ENCODE measurements around the gene SULT1B1. TPM values are rescaled to one million over a fixed set of nuclear protein-coding genes. Genes with fewer than 3 reads are reported as not detected.

SULT1B1 gene
- total RNA-seq, 4 donors from 2014 or later: 0.39 to 3.3 (median 1.1) TPM

DNA sequence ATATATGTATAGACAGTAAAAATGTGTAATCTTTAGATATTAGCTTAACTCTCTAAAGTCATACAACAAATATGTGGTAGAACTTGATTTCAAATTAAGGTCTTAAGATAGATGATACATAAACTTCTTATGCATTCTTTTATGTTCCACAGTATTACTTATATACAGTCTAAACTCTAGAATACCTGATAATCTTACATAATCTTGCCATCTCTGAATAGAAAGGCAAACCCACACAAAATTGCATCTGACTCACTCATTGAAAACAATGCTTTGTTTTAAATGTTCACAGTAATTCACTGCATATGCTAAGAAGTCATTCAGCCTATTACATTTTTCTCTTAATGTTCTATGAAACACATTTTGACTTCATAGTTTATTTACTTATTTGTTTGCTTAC is 10.1 kb downstream of the SULT1B1 start:
- TF ChIP-seq EP300 (IDR thresholded peaks at IDR 0.05) (no peak), POLR2A (IDR thresholded peaks at IDR 0.05) (no peak)
- TF ChIP-seq, protein P1, sequence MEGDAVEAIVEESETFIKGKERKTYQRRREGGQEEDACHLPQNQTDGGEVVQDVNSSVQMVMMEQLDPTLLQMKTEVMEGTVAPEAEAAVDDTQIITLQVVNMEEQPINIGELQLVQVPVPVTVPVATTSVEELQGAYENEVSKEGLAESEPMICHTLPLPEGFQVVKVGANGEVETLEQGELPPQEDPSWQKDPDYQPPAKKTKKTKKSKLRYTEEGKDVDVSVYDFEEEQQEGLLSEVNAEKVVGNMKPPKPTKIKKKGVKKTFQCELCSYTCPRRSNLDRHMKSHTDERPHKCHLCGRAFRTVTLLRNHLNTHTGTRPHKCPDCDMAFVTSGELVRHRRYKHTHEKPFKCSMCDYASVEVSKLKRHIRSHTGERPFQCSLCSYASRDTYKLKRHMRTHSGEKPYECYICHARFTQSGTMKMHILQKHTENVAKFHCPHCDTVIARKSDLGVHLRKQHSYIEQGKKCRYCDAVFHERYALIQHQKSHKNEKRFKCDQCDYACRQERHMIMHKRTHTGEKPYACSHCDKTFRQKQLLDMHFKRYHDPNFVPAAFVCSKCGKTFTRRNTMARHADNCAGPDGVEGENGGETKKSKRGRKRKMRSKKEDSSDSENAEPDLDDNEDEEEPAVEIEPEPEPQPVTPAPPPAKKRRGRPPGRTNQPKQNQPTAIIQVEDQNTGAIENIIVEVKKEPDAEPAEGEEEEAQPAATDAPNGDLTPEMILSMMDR (IDR thresholded peaks at IDR 0.05): no peak
- no peaks in the 10 kb centered on the region for H3K4me1 ChIP-seq
- no peaks in the 10 kb centered on the region for H3K36me3 ChIP-seq
- no peak overlapping the region for H3K27ac ChIP-seq
- no peak for DNase-seq (ENCODE audit: low spot score in 2 of 2)
- no peaks in the 10 kb centered on the region for H3K27me3 ChIP-seq
- H3K4me3 ChIP-seq: no peak overlapping the region
- H3K9me3 ChIP-seq: peaks cover 0 to 16% (median 0%) of the 10 kb centered on the region in 4 donors

DNA sequence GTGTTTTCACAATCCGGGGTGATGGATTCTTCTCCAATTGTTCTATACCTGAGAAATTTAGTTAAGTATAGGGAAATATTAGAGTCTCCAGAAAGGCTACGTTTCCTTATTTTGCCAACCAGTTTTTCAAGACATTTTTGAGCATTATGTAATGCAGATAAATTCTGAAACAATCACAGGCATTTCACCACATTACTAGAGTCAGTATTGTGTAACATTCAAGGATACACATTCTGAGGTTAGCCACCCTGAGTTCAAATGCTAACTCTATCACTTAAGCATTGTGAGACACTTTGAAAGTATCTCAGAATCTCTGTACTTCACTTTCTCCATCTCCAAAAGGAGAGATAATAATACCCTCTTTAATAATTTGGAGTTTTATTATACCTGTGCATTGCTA is 10.6 kb downstream of the SULT1B1 start:
- Histone ChIP-seq H3K4me1 (no peaks in the 10 kb centered on the region), H3K27me3 (no peaks in the 10 kb centered on the region), H3K27ac (no peak overlapping the region), H3K9me3 (peaks cover 0 to 16% (median 0%) of the 10 kb centered on the region in 4 donors), H3K36me3 (no peaks in the 10 kb centered on the region), H3K4me3 (no peak overlapping the region)
- 78% methylated on average over 2 of the region's 2 CpGs for WGBS, 2 donors
- TF ChIP-seq POLR2A (IDR thresholded peaks at IDR 0.05) (no peak), EP300 (IDR thresholded peaks at IDR 0.05) (no peak)
- TF ChIP-seq, protein P1 (IDR thresholded peaks at IDR 0.05): no peak
- no peak for DNase-seq (ENCODE audit: low spot score in 2 of 2)

DNA sequence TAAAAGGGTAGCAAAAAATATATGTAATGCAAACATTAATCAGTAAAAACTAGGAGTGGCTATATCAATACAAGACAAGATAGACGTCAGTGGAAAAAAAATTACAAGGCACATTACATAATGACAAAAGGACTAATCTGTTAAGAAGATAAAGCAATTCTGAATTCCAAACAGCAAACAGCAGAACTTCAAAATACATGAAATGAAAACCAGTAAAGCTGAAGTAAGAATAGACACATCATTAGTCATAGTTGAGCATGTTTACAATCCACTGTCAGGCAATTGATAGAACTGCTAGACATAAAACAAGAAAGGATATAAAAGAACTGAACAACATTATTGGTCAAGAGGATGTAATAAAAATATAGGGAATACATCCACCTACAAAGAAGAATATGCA is 12.2 kb downstream of the SULT1B1 start:
- Histone ChIP-seq H3K4me1 (no peaks in the 10 kb centered on the region), H3K36me3 (no peaks in the 10 kb centered on the region), H3K9me3 (peaks cover 0 to 16% (median 0%) of the 10 kb centered on the region in 4 donors), H3K27me3 (no peaks in the 10 kb centered on the region), H3K4me3 (no peak overlapping the region), H3K27ac (no peak overlapping the region)
- no peak for DNase-seq (ENCODE audit: low spot score in 2 of 2)
- TF ChIP-seq, protein P1 (IDR thresholded peaks at IDR 0.05): no peak
- TF ChIP-seq EP300 (IDR thresholded peaks at IDR 0.05): no peak
- no peak for TF ChIP-seq POLR2A (IDR thresholded peaks at IDR 0.05)
- 65 to 78% methylated on average over 1 of the region's 1 CpG for WGBS, 2 donors

DNA sequence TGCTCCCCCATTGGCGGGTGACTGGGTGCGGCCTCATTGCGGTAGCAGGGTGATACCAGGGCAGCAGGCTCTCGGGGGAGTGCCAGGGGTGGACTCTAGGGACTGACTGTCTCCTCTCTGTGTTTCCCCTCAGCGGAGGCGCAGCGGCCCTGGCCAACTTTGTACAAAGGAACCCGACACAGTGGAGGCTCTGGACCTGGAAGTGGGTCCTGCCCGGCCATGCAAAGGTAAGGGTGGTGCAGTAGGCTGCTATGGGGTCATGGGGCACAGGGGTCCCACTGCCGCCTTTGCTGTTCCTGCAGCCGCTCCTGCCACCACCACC is 16.3 kb downstream of the SULT1B1 start:
- no peaks in the 10 kb centered on the region for H3K4me1 ChIP-seq
- DNase-seq (ENCODE audit: low spot score in 2 of 2): no peak
- H3K27ac ChIP-seq: no peak overlapping the region
- H3K9me3 ChIP-seq: peaks cover 0 to 16% (median 0%) of the 10 kb centered on the region in 4 donors
- no peak overlapping the region for H3K4me3 ChIP-seq
- H3K36me3 ChIP-seq: no peaks in the 10 kb centered on the region
- 89 to 92% methylated on average over 8 to 10 of the region's 11 CpGs for WGBS, 2 donors
- H3K27me3 ChIP-seq: no peaks in the 10 kb centered on the region
- no peak for TF ChIP-seq POLR2A (IDR thresholded peaks at IDR 0.05)
- TF ChIP-seq, protein P1 (IDR thresholded peaks at IDR 0.05): no peak
- TF ChIP-seq EP300 (IDR thresholded peaks at IDR 0.05): no peak

DNA sequence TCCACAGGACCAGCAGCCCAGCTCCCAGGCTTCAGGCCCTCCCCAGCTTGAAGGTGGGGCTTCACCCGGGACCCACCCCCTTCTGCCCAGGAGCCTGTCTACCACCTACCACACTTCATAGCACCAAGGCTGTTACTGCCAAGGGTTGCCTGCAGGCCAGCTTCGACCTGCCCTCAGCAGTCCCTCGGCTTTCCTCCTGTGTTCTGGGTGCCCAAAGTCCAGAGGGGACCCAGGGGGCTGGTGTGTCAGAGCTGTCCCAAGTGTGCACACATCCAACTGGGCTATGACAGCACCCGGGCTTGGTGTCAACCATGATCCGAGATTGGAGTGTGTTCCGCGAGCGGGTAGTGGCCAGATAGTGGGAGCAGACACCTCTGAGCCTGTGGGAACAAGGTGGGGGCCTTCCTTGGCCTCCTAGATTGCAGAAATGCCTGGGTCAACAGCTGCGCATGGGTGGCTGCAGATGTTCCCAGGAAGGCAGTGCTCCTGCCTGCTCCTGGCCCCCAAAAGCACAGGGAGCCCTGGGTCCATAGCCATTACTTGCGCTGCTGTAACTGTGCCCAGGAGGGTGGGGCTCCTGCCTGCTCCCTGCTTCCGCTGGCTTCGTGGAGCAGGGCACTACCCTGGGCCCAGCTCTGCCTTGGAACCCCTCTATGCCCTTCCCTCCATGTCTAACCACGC is 16.8 kb downstream of the SULT1B1 start:
- no peaks in the 10 kb centered on the region for H3K27me3 ChIP-seq
- H3K36me3 ChIP-seq: no peaks in the 10 kb centered on the region
- H3K4me1 ChIP-seq: no peaks in the 10 kb centered on the region
- TF ChIP-seq EP300 (IDR thresholded peaks at IDR 0.05) (no peak), POLR2A (IDR thresholded peaks at IDR 0.05) (no peak)
- TF ChIP-seq, protein P1 (IDR thresholded peaks at IDR 0.05): no peak
- peaks cover 0 to 16% (median 0%) of the 10 kb centered on the region in 4 donors for H3K9me3 ChIP-seq
- no peak overlapping the region for H3K4me3 ChIP-seq
- 94 to 95% methylated on average over 10 to 11 of the region's 13 CpGs for WGBS, 2 donors
- no peak overlapping the region for H3K27ac ChIP-seq
- DNase-seq (ENCODE audit: low spot score in 2 of 2): no peak

Measured in tibial nerve (tissue), 4 donors.